ENCODE data around the gene CDCP2.

DNA sequence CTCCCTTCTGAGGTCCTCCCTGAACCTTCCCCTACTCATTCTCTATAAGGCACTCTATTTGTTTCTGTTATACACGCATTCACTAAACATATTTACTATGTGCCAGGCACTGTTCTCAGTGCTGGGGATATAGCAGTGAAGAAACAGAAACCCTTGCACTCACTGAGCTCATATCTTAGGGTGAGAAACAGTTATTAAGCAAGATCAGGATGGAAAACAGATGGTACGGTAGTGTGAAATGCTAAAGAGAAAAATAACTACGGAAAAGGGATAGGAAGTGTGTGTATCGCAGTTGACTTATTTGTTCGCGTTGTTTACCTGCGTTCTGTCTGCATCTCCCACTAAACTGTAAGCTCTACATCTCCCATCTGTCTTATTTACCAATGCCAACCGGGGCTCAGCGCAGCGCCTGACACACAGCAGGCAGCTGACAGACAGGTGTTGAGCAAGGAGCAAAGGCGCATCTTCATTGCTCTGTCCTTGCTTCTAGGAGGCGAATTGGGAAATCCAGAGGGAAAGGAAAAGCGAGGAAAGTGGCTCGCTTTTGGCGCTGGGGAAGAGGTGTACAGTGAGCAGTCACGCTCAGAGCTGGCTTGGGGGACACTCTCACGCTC lies 46.5 kb upstream of the CDCP2 start:
- TF ChIP-seq POLR2A (IDR thresholded peaks at IDR 0.05): no peak
- TF ChIP-seq, protein P1, sequence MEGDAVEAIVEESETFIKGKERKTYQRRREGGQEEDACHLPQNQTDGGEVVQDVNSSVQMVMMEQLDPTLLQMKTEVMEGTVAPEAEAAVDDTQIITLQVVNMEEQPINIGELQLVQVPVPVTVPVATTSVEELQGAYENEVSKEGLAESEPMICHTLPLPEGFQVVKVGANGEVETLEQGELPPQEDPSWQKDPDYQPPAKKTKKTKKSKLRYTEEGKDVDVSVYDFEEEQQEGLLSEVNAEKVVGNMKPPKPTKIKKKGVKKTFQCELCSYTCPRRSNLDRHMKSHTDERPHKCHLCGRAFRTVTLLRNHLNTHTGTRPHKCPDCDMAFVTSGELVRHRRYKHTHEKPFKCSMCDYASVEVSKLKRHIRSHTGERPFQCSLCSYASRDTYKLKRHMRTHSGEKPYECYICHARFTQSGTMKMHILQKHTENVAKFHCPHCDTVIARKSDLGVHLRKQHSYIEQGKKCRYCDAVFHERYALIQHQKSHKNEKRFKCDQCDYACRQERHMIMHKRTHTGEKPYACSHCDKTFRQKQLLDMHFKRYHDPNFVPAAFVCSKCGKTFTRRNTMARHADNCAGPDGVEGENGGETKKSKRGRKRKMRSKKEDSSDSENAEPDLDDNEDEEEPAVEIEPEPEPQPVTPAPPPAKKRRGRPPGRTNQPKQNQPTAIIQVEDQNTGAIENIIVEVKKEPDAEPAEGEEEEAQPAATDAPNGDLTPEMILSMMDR (IDR thresholded peaks at IDR 0.05): no peak
